ENCODE measurements around the gene CAMK1D. TPM values are rescaled to one million over a fixed set of nuclear protein-coding genes. Genes with fewer than 3 reads are reported as not detected.
A peak's percentile ranks its signal among the peaks of the same experiment; 100 is the strongest.

CAMK1D gene
- total RNA-seq, 2 donors from 2014 or later, result 4.5 to 7.8 TPM

GRCh38 chr10:12633776-12634620, 284.7 kb downstream of the CAMK1D start:
- TF ChIP-seq, protein P1, sequence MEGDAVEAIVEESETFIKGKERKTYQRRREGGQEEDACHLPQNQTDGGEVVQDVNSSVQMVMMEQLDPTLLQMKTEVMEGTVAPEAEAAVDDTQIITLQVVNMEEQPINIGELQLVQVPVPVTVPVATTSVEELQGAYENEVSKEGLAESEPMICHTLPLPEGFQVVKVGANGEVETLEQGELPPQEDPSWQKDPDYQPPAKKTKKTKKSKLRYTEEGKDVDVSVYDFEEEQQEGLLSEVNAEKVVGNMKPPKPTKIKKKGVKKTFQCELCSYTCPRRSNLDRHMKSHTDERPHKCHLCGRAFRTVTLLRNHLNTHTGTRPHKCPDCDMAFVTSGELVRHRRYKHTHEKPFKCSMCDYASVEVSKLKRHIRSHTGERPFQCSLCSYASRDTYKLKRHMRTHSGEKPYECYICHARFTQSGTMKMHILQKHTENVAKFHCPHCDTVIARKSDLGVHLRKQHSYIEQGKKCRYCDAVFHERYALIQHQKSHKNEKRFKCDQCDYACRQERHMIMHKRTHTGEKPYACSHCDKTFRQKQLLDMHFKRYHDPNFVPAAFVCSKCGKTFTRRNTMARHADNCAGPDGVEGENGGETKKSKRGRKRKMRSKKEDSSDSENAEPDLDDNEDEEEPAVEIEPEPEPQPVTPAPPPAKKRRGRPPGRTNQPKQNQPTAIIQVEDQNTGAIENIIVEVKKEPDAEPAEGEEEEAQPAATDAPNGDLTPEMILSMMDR (conservative IDR thresholded peaks at IDR 0.05), result peak; percentile 42
- no peaks in the 10 kb centered on the region for H3K27me3 Mint-ChIP-seq (ENCODE audit: insufficient read depth)
- H3K27ac Mint-ChIP-seq, result no peak overlapping the region
- whole genome bisulfite sequencing, 2 experiments (ENCODE audit: insufficient coverage in 1 of 2, insufficient read length in 1 of 2), result 92 to 95% methylated on average over 7 to 11 of the region's 11 CpGs
- H3K9me3 Mint-ChIP-seq, result peaks cover 12% of the 10 kb centered on the region
- no peaks in the 10 kb centered on the region for H3K36me3 Mint-ChIP-seq (ENCODE audit: low read depth)
- H3K27ac ChIP-seq (ENCODE audit: low read depth, low read length), result no peak overlapping the region
- no peak overlapping the region for H3K9ac ChIP-seq (ENCODE audit: extremely low read depth, low read length, poor library complexity, severe bottlenecking)
- H3K4me3 ChIP-seq (ENCODE audit: low read length), result no peak overlapping the region
- H3K9me3 ChIP-seq (ENCODE audit: control insufficient read depth, low read length), result peaks cover 16% of the 10 kb centered on the region
- H3K4me3 Mint-ChIP-seq, result no peak overlapping the region
- peaks cover 22% of the 10 kb centered on the region for H3K4me1 Mint-ChIP-seq
- DNase-seq, result no peak
- no peaks in the 10 kb centered on the region for H3K27me3 ChIP-seq (ENCODE audit: control insufficient read depth, insufficient read depth, low read length, poor library complexity, severe bottlenecking)
- no peaks in the 10 kb centered on the region for H3K36me3 ChIP-seq (ENCODE audit: control insufficient read depth, insufficient read depth, low read length)
- H3K4me1 ChIP-seq (ENCODE audit: control insufficient read depth, insufficient read depth, low read length), result peaks cover 8% of the 10 kb centered on the region

- H3K27ac Mint-ChIP-seq, result no peak overlapping the region
- no peaks in the 10 kb centered on the region for H3K27me3 ChIP-seq (ENCODE audit: control insufficient read depth, insufficient read depth, low read length, poor library complexity, severe bottlenecking)
- peaks cover 2% of the 10 kb centered on the region for H3K4me1 ChIP-seq (ENCODE audit: control insufficient read depth, insufficient read depth, low read length)
- 76 to 85% methylated on average over 6 to 10 of the region's 10 CpGs for WGBS, 2 experiments (ENCODE audit: insufficient coverage in 1 of 2, insufficient read length in 1 of 2)
- H3K9ac ChIP-seq (ENCODE audit: extremely low read depth, low read length, poor library complexity, severe bottlenecking), result no peak overlapping the region
- H3K9me3 Mint-ChIP-seq, result peaks cover 12% of the 10 kb centered on the region
- DNase-seq, result no peak
- H3K36me3 ChIP-seq (ENCODE audit: control insufficient read depth, insufficient read depth, low read length), result no peaks in the 10 kb centered on the region
- H3K27me3 Mint-ChIP-seq (ENCODE audit: insufficient read depth), result no peaks in the 10 kb centered on the region
- TF ChIP-seq, protein P1 (conservative IDR thresholded peaks at IDR 0.05), result no peak
- H3K4me1 Mint-ChIP-seq, result peaks cover 20% of the 10 kb centered on the region
- no peaks in the 10 kb centered on the region for H3K36me3 Mint-ChIP-seq (ENCODE audit: low read depth)
- no peak overlapping the region for H3K27ac ChIP-seq (ENCODE audit: low read depth, low read length)
- peaks cover 16% of the 10 kb centered on the region for H3K9me3 ChIP-seq (ENCODE audit: control insufficient read depth, low read length)
- no peak overlapping the region for H3K4me3 Mint-ChIP-seq
- no peak overlapping the region for H3K4me3 ChIP-seq (ENCODE audit: low read length)
Observed at GRCh38 chr10:12634621-12634931, 285.2 kb downstream of the CAMK1D start.

DNA sequence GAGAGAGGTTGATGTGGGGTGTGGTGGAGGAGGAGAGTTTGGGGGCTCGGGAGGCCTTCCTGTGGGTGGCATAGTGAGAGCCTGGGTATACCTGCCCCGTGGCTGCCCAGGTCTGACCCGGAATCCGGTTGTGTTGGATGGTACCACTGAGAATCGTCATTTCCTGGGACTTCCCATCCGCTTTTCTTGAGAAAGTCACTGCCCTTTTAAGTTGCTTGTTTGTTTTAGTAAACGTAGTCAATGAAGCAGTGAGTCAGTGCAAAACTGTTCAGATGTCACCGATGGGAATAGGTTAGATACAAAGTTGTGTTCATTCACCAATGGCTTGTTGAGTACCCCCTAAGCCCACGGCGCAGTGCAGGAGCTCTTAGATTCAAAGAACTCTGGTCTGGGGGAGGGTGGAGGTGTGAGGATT, 285.8 kb downstream of the CAMK1D start:
- H3K4me1 Mint-ChIP-seq, result peaks cover 21% of the 10 kb centered on the region
- no peak overlapping the region for H3K4me3 Mint-ChIP-seq
- Histone ChIP-seq H3K36me3 (ENCODE audit: control insufficient read depth, insufficient read depth, low read length) (no peaks in the 10 kb centered on the region), H3K27me3 (ENCODE audit: control insufficient read depth, insufficient read depth, low read length, poor library complexity, severe bottlenecking) (no peaks in the 10 kb centered on the region), H3K27ac (ENCODE audit: low read depth, low read length) (no peak overlapping the region), H3K4me3 (ENCODE audit: low read length) (no peak overlapping the region), H3K4me1 (ENCODE audit: control insufficient read depth, insufficient read depth, low read length) (no peaks in the 10 kb centered on the region), H3K9me3 (ENCODE audit: control insufficient read depth, low read length) (peaks cover 16% of the 10 kb centered on the region), H3K9ac (ENCODE audit: extremely low read depth, low read length, poor library complexity, severe bottlenecking) (no peak overlapping the region)
- no peaks in the 10 kb centered on the region for H3K36me3 Mint-ChIP-seq (ENCODE audit: low read depth)
- no peaks in the 10 kb centered on the region for H3K27me3 Mint-ChIP-seq (ENCODE audit: insufficient read depth)
- DNase-seq, result no peak
- TF ChIP-seq, protein P1 (conservative IDR thresholded peaks at IDR 0.05), result no peak
- peak overlapping the region; percentile 17 for H3K27ac Mint-ChIP-seq
- peaks cover 12% of the 10 kb centered on the region for H3K9me3 Mint-ChIP-seq
- WGBS, 2 experiments (ENCODE audit: insufficient coverage in 1 of 2, insufficient read length in 1 of 2), result 84 to 87% methylated on average over 8 to 10 of the region's 10 CpGs

Data from endodermal cell (in vitro differentiated cells).